C4-2B (cell line): Measurements from ENCODE around the gene PHF5A.
A peak's percentile ranks its signal among the peaks of the same experiment; 100 is the strongest.

Experiments
- H3K27ac ChIP-seq: fragments of 450-650 bp; 2 replicates; pipeline ENCODE4 v1.5.1; 2017
- ZFX ChIP-seq: fragments of 450-650 bp; IDR thresholded peaks from 2 replicates; pipeline ENCODE4 v1.6.1; 2017
- TF ChIP-seq, protein P1 (sequence below): fragments of 450-650 bp; conservative IDR thresholded peaks from 2 replicates; pipeline ENCODE4 v1.5.1; 2017; ENCODE audit warnings: mild to moderate bottlenecking

The PHF5A gene

DNA sequence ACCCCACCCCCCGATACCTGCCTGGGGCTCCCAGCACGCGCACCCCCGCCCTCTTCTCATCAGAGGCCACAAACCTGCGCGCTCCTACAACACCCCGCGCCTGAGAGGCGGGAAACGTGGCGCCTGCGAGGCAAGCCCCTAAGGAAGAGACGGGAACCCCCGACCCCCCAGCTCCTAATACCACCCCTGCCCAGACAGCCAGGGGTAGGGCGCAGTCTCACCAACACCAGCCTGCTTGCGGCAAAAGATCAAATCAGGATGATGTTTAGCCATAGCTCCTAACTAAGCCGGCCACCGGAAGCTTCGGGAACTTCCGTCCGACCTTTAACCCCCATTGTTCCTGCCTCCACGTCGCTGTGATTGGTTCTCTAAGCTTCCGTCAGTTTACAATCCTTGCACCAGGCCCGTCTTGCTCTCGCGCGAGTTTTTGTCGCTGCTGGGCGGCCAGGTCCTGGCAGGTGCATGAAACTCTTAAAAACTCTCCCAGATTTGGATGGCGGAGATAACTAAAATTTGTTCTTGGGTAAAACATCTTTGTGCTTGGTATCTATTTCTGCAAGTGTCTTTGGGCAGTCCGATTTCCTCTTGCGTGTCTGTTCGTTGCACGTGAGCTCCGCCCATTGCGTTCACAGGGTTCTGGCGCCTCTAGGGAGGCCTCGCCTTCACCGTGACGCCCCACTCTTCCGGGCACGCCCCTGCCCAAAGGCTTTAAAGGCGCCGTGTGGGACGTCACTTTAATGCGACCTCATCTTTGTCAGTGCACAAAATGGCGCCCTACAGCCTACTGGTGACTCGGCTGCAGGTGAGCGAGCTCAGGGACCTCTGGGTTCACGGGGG lies at the start of gene PHF5A, which contains the start of gene ACO2:
Gene PHF5A (minus strand): TSS at position 312 of the 837 bp plus-strand sequence. CDS start 39 bp downstream, at position 273.
Gene ACO2 (plus strand): TSS at position 737 of the 837 bp plus-strand sequence. CDS start 30 bp downstream, at position 767.
- peak within 1 kb of the TSS; percentile 96 for H3K27ac ChIP-seq
- TF ChIP-seq, protein P1, sequence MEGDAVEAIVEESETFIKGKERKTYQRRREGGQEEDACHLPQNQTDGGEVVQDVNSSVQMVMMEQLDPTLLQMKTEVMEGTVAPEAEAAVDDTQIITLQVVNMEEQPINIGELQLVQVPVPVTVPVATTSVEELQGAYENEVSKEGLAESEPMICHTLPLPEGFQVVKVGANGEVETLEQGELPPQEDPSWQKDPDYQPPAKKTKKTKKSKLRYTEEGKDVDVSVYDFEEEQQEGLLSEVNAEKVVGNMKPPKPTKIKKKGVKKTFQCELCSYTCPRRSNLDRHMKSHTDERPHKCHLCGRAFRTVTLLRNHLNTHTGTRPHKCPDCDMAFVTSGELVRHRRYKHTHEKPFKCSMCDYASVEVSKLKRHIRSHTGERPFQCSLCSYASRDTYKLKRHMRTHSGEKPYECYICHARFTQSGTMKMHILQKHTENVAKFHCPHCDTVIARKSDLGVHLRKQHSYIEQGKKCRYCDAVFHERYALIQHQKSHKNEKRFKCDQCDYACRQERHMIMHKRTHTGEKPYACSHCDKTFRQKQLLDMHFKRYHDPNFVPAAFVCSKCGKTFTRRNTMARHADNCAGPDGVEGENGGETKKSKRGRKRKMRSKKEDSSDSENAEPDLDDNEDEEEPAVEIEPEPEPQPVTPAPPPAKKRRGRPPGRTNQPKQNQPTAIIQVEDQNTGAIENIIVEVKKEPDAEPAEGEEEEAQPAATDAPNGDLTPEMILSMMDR: no peak
- no peak for TF ChIP-seq ZFX

DNA sequence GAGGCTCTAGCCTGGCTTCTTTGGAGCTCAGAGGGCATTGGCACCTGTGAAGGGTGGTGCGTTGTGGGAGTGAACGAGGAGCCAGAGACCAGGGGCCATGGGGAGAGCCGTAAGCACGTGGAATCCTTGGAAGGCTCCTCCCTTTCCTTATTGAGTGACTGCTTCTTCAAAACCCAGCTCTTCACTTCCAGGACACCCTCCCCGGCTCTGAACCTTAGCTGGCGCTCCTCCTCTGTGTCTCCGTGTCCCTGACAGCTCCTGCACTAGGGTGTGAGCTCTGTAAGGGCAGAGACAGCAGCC lies 49.5 kb upstream of the PHF5A start:
- TF ChIP-seq, protein P1: peak; percentile 21
- TF ChIP-seq ZFX: no peak
- no peak overlapping the region for H3K27ac ChIP-seq

DNA sequence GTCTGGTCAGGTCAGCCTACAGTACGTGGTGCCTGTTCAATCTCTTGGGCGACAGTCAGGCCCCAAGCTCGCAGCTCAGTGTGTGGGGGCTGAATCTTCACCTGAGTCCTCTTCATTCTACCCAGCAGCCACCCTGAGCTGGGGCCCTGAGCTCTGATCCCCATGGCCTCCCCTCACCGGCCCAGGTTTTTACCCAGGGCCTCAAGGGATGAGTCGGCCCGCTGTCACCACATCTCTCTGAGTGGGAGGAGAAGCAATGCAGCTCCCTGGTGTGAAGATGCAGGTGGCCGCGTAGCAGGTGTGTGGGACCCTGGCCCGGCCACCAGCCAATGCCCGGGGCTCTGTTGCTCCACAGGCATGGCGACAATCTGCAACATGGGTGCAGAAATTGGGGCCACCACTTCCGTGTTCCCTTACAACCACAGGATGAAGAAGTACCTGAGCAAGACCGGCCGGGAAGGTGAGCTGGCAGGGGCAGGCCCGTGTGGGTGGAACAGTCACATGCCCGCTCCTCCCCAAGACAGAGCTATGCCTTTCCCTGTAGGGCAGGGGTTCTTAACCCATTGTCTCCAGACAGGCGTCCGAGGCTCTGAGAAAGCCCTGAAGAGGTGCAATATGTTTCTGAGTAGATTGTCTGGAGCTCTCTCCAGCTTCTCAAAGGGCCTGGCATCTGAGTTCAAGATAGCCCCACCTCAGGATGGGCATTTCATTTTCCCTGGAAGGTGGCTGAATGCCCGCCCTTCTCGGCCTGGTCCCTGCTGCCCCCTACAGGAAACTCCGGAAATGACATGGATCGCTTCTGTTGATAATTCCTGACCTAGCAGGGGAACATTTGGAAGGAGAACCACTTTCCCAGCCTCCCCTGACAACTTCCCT lies 48.9 kb upstream of the PHF5A start:
- TF ChIP-seq ZFX: no peak
- TF ChIP-seq, protein P1: peak; percentile 95

GRCh38 chr22:41516462-41516861 lies 48.0 kb upstream of the PHF5A start:
- TF ChIP-seq, protein P1: no peak
- no peak for TF ChIP-seq ZFX
- no peak overlapping the region for H3K27ac ChIP-seq

More for the DNA sequence above, 48.9 kb upstream of the PHF5A start:
- no peak overlapping the region; the same call in 1 of the 2 replicates for H3K27ac ChIP-seq

- TF ChIP-seq, protein P1: no peak
- TF ChIP-seq ZFX: no peak
- H3K27ac ChIP-seq: peak overlapping the region; percentile 89
Measured at GRCh38 chr22:41513391-41513790, 44.9 kb upstream of the PHF5A start.

DNA sequence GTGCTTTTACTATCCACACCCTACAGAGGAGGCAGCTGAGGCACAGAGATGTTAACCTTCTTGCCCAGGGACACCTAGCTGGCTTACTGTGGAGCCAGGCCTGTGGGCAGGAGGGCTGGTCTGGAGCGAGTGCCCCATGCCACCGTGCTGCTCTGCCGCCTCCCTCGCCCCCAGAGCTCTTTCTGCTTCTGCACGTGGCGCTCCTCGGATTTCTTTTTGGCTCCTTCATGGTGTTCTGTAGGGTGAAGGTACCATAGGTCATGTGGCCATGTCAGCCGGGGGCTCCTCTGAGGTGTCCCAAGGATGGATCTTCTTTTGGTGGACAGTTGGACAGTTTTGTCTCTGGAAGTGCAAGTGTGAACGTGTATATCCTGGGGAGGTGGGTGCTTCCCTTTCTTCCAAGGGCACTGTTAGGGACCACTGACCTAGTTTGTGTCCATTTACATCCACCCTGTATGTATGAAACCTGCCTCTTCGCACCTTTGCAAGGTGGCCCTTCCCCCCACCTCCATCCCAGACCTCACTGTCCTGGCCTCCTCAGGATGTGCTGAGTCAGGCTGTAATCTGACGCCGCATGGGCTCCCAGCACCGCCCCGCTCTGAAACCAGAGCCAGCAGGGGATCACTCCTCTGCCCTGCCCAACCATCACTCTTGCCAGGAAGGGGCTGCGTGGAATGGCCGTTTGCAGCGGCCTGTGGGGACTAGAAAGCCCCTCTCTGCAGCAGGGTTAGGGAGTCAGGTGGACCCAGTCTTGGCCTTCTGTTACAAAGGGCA lies 44.1 kb upstream of the PHF5A start:
- peak overlapping the region; percentile 89 for H3K27ac ChIP-seq
- no peak for TF ChIP-seq ZFX
- TF ChIP-seq, protein P1: no peak
